ES-I3 (cell line): ENCODE measurements around the gene CDH13.

Experiments
- H3K36me3 ChIP-seq: 2 replicates; pipeline ENCODE4 v1.6.1; 2013; ENCODE audit warnings: mild to moderate bottlenecking, low read length, control low read depth, moderate library complexity; ENCODE audit not compliant: insufficient read depth
- H3K4me1 ChIP-seq: 2 replicates; pipeline ENCODE4 v1.6.1; 2013; ENCODE audit warnings: mild to moderate bottlenecking, control low read depth, low read length; ENCODE audit not compliant: insufficient read depth
- H3K9ac ChIP-seq: 2 replicates; pipeline ENCODE4 v1.6.1; 2013; ENCODE audit warnings: low read depth, mild to moderate bottlenecking, low read length, moderate library complexity
- H3K9me3 ChIP-seq: 2 replicates; pipeline ENCODE4 v1.6.1; 2013; ENCODE audit warnings: mild to moderate bottlenecking, low read length, moderate library complexity; ENCODE audit not compliant: control insufficient read depth, insufficient read depth

CDH13 gene

GRCh38 chr16:82738699-82739098 lies 111.9 kb downstream of the CDH13 start:
- Histone ChIP-seq H3K9me3 (no peaks in the 10 kb centered on the region), H3K36me3 (no peaks in the 10 kb centered on the region), H3K9ac (no peak overlapping the region), H3K4me1 (no peaks in the 10 kb centered on the region)

GRCh38 chr16:82741073-82741615 lies 114.4 kb downstream of the CDH13 start:
- no peak overlapping the region for H3K9ac ChIP-seq
- H3K9me3 ChIP-seq, result no peaks in the 10 kb centered on the region
- no peaks in the 10 kb centered on the region for H3K36me3 ChIP-seq
- no peaks in the 10 kb centered on the region for H3K4me1 ChIP-seq

DNA sequence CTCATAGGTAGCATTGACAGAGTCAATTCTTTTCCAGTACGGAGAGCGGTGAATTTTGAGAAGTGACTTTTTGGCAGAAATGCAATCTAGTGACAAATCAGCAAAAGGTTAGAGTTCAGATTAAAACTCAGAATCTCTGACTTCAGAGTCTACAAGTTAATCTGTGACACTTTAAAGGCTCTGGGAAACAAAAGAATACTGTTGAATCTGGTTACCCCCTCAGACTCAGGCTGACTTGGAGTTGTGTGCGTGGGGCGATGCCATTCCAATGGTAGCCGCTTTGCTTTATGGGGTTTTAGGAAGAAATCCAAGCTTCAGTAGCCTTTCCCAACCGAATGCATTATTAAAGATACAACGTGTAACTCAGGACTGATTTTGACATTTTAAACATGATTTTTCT lies 118.2 kb downstream of the CDH13 start:
- Histone ChIP-seq H3K9ac (no peak overlapping the region), H3K9me3 (no peaks in the 10 kb centered on the region), H3K4me1 (peaks cover 14% of the 10 kb centered on the region), H3K36me3 (no peaks in the 10 kb centered on the region)

GRCh38 chr16:82748026-82748425 lies 121.3 kb downstream of the CDH13 start:
- Histone ChIP-seq H3K9ac (no peak overlapping the region), H3K4me1 (peaks cover 14% of the 10 kb centered on the region), H3K36me3 (no peaks in the 10 kb centered on the region), H3K9me3 (no peaks in the 10 kb centered on the region)

DNA sequence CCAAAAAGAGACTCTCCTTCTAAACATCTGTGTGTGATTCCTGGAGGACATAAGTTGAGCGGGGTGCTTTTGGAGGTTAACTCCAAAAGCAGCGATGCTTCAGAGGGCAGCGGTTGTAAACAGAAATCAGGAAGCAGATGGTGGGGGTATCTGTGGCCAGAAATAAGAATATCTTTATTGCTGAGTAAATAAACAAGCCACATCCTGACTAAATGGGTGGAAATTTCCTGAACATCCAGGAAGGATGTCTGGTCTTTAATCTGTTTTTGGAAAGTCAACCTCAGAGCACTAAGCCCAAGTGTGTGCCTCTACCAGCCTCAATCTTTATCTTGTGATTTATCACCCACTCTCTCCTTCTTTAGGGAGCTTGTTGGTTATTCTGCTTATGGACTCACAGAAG lies 123.3 kb downstream of the CDH13 start:
- Histone ChIP-seq H3K9me3 (no peaks in the 10 kb centered on the region), H3K4me1 (peaks cover 14% of the 10 kb centered on the region), H3K36me3 (no peaks in the 10 kb centered on the region), H3K9ac (no peak overlapping the region)

- Histone ChIP-seq H3K4me1 (peaks cover 22% of the 10 kb centered on the region), H3K36me3 (no peaks in the 10 kb centered on the region), H3K9me3 (no peaks in the 10 kb centered on the region), H3K9ac (no peak overlapping the region)
Measured at GRCh38 chr16:82751020-82751419, 124.3 kb downstream of the CDH13 start.

DNA sequence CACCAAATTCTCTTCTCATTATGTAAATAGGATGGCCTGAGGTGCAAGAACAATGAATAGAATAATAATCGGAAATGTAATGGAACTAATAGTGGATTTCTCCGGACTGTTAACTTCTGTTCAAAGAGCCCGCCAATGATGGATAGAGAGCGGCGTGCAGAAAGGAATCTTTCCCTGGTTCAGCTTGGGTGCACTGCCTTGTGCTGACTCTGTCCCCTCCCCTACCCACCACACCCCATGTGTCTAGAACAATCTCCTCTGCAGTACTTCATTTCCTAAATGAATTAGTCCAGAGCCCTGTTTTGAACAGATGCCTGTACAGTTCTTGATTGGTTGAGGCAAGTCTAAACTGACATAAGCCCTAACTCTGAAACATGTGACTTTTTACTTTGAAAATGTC lies 125.4 kb downstream of the CDH13 start:
- Histone ChIP-seq H3K9me3 (no peaks in the 10 kb centered on the region), H3K9ac (no peak overlapping the region; the same call in 1 of the 2 replicates), H3K36me3 (no peaks in the 10 kb centered on the region), H3K4me1 (peaks cover 18% of the 10 kb centered on the region)

DNA sequence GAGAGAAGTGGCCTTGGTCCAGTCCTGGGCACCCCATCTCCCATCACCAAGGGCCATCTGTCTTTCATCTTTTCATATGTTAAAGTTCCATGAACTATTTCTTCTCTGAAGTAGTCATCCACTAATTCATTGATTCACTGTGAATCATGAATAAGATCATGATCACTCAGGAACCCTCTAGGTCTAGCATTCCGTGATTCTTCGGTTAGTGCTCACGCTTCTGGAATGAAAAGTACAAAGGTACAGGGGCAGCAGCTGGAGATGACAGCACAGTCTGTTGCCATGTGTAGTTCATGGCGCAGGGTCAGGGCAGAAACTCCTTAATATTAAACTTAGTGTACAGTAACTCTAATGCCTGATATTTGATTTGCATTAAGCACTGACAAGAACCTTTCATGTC lies 127.1 kb downstream of the CDH13 start:
- H3K9me3 ChIP-seq, result no peaks in the 10 kb centered on the region
- H3K4me1 ChIP-seq, result peaks cover 15% of the 10 kb centered on the region
- no peak overlapping the region for H3K9ac ChIP-seq
- H3K36me3 ChIP-seq, result no peaks in the 10 kb centered on the region

- Histone ChIP-seq H3K9ac (no peak overlapping the region), H3K4me1 (peaks cover 16% of the 10 kb centered on the region), H3K9me3 (no peaks in the 10 kb centered on the region), H3K36me3 (no peaks in the 10 kb centered on the region)
Measured at GRCh38 chr16:82754716-82755513, 128.1 kb downstream of the CDH13 start.

DNA sequence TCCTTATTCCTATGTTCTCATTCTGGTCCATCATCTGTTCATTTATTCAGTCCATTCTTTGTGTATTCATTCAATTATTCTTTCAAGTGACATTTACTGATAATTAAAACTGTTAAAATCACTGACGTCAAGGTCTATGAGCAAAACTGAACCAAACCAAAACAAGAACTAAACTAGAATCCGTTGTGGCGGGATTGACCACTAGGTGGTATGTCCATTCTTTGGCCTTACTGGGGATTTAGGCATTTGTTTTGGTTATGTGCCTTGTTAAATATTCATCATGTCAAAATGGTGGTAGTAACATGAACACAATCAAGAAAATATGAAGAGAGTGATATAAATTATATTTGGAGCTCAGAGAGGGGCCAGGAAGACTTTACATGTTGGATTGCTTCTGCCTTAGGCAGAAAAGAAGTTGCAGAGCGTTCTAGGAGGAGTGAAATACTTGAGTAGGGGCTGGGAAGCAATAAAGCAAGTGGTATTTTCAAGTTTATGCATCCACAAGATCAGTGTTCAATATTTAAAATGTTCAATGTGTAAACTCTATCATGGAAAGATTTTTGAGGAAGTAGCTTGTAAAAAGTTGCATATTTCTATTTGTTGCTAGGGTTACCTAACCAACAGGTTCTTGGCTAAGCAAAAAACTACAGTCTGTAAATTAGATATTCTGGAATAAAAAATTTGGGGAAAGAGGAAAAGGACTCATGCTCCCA lies 129.0 kb downstream of the CDH13 start:
- Histone ChIP-seq H3K36me3 (no peaks in the 10 kb centered on the region), H3K4me1 (peaks cover 16% of the 10 kb centered on the region), H3K9me3 (no peaks in the 10 kb centered on the region), H3K9ac (no peak overlapping the region)

- H3K9ac ChIP-seq, result no peak overlapping the region
- peaks cover 16% of the 10 kb centered on the region for H3K4me1 ChIP-seq
- H3K9me3 ChIP-seq, result no peaks in the 10 kb centered on the region
- H3K36me3 ChIP-seq, result no peaks in the 10 kb centered on the region
Measured at GRCh38 chr16:82756283-82756599, 129.5 kb downstream of the CDH13 start.

GRCh38 chr16:82758406-82758805 lies 131.6 kb downstream of the CDH13 start:
- H3K4me1 ChIP-seq, result peaks cover 16% of the 10 kb centered on the region
- no peak overlapping the region for H3K9ac ChIP-seq
- H3K36me3 ChIP-seq, result no peaks in the 10 kb centered on the region
- H3K9me3 ChIP-seq, result no peaks in the 10 kb centered on the region

DNA sequence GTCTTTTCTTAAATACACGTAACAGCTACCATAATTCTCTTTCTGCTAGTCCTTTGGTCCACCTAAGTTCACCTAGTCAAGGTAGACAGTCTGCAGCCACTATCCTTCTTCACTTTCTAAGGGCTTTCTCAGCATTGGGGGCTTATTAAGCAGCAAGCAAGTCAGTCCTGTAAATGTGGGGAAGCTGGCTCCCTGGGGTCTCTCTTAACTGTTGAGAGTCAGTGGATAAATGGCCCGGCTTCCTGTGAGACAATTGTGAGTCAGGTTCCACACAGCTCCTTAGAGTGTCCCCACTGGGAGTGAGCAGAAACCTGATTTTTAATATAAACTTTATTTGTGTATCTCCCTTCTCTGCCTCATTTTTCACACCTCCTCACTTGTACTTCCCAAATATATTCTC lies 132.1 kb downstream of the CDH13 start:
- no peaks in the 10 kb centered on the region for H3K9me3 ChIP-seq
- H3K9ac ChIP-seq, result no peak overlapping the region
- H3K36me3 ChIP-seq, result no peaks in the 10 kb centered on the region
- peaks cover 16% of the 10 kb centered on the region for H3K4me1 ChIP-seq

- Histone ChIP-seq H3K9ac (no peak overlapping the region), H3K4me1 (peaks cover 7% of the 10 kb centered on the region), H3K36me3 (no peaks in the 10 kb centered on the region), H3K9me3 (no peaks in the 10 kb centered on the region)
Measured at GRCh38 chr16:82761236-82761635, 134.5 kb downstream of the CDH13 start.

DNA sequence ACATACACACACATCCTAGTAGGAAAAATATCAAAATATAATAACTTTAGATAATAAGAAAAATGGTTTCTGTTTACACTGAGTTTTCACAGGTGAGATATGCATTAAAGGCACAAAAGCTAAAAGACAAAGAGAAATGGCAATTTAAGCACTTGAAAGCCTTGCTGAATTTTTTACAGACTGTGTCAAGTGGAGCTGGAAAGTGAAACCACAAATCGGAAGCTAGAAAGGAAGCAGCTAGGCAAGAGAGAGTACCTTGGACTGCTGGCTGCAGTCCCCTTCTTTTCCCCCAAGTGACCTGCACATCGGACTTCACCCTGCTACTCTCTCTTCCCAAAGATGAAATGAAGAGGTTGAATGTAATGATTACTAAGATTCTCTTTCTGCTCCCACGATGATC lies 135.1 kb downstream of the CDH13 start:
- H3K36me3 ChIP-seq, result no peaks in the 10 kb centered on the region
- H3K9me3 ChIP-seq, result no peaks in the 10 kb centered on the region
- H3K4me1 ChIP-seq, result peaks cover 7% of the 10 kb centered on the region
- no peak overlapping the region for H3K9ac ChIP-seq
